ENCODE data around the gene MYO18A.

MYO18A gene

GRCh38 chr17:29060475-29060874 is 119.7 kb downstream of the MYO18A start:
- no peak for TF ChIP-seq EZH2 (optimal IDR thresholded peaks at IDR 0.05; ENCODE audit: low read depth, low read length)
- Histone ChIP-seq H3K27ac (ENCODE audit: low read length) (no peak overlapping the region), H2AFZ (ENCODE audit: low read length) (no peak overlapping the region), H3K79me2 (ENCODE audit: low read length) (no peaks in the 10 kb centered on the region), H3K9ac (ENCODE audit: low read length) (no peak overlapping the region), H3K27me3 (replicated peaks; ENCODE audit: insufficient read depth, low read length) (no peaks in the 10 kb centered on the region), H3K9me2 (replicated peaks; ENCODE audit: insufficient read depth, low read length) (no peaks in the 10 kb centered on the region), H3K4me1 (ENCODE audit: low read length) (no peaks in the 10 kb centered on the region), H3K4me3 (ENCODE audit: low read length) (no peak overlapping the region), H3K4me2 (ENCODE audit: low read depth, low read length) (no peak overlapping the region), H3F3A (ENCODE audit: insufficient read depth, low read length) (no peaks in the 10 kb centered on the region), H3K36me3 (replicated peaks; ENCODE audit: insufficient read depth, low read length) (no peaks in the 10 kb centered on the region), H4K20me1 (ENCODE audit: insufficient read depth, low read length) (no peaks in the 10 kb centered on the region), H3K9me3 (replicated peaks; ENCODE audit: insufficient read depth, low read length) (no peaks in the 10 kb centered on the region)
- DNase-seq = no peak

GRCh38 chr17:29059281-29059680 is 120.9 kb downstream of the MYO18A start:
- no peak overlapping the region for H3K9ac ChIP-seq (ENCODE audit: low read length)
- H3K9me2 ChIP-seq (replicated peaks; ENCODE audit: insufficient read depth, low read length) = no peaks in the 10 kb centered on the region
- no peaks in the 10 kb centered on the region for H3K9me3 ChIP-seq (replicated peaks; ENCODE audit: insufficient read depth, low read length)
- no peak overlapping the region for H2AFZ ChIP-seq (ENCODE audit: low read length)
- H3K4me2 ChIP-seq (ENCODE audit: low read depth, low read length) = no peak overlapping the region
- no peaks in the 10 kb centered on the region for H3K36me3 ChIP-seq (replicated peaks; ENCODE audit: insufficient read depth, low read length)
- H4K20me1 ChIP-seq (ENCODE audit: insufficient read depth, low read length) = no peaks in the 10 kb centered on the region
- DNase-seq = no peak
- no peak for TF ChIP-seq EZH2phosphoT487 (IDR thresholded peaks at IDR 0.05; ENCODE audit: low read length)
- no peak for TF ChIP-seq CTCF (IDR thresholded peaks at IDR 0.05; ENCODE audit: low read length)
- no peak for TF ChIP-seq EZH2 (optimal IDR thresholded peaks at IDR 0.05; ENCODE audit: low read depth, low read length)
- H3K4me3 ChIP-seq (ENCODE audit: low read length) = no peak overlapping the region
- H3K27me3 ChIP-seq (replicated peaks; ENCODE audit: insufficient read depth, low read length) = no peaks in the 10 kb centered on the region
- no peaks in the 10 kb centered on the region for H3K79me2 ChIP-seq (ENCODE audit: low read length)
- H3F3A ChIP-seq (ENCODE audit: insufficient read depth, low read length) = no peaks in the 10 kb centered on the region
- no peak overlapping the region for H3K27ac ChIP-seq (ENCODE audit: low read length)
- H3K4me1 ChIP-seq (ENCODE audit: low read length) = no peaks in the 10 kb centered on the region

GRCh38 chr17:29058391-29058790 is 121.8 kb downstream of the MYO18A start:
- no peak for TF ChIP-seq CTCF (IDR thresholded peaks at IDR 0.05; ENCODE audit: low read length)
- no peak for TF ChIP-seq EZH2 (optimal IDR thresholded peaks at IDR 0.05; ENCODE audit: low read depth, low read length)
- no peak for TF ChIP-seq EZH2phosphoT487 (IDR thresholded peaks at IDR 0.05; ENCODE audit: low read length)
- Histone ChIP-seq H3K9me2 (replicated peaks; ENCODE audit: insufficient read depth, low read length) (no peaks in the 10 kb centered on the region), H3K4me1 (ENCODE audit: low read length) (no peaks in the 10 kb centered on the region), H3K9ac (ENCODE audit: low read length) (no peak overlapping the region), H3K79me2 (ENCODE audit: low read length) (no peaks in the 10 kb centered on the region), H3K36me3 (replicated peaks; ENCODE audit: insufficient read depth, low read length) (no peaks in the 10 kb centered on the region), H3F3A (ENCODE audit: insufficient read depth, low read length) (no peaks in the 10 kb centered on the region), H3K4me3 (ENCODE audit: low read length) (no peak overlapping the region), H3K4me2 (ENCODE audit: low read depth, low read length) (no peak overlapping the region), H3K9me3 (replicated peaks; ENCODE audit: insufficient read depth, low read length) (no peaks in the 10 kb centered on the region), H2AFZ (ENCODE audit: low read length) (no peak overlapping the region), H4K20me1 (ENCODE audit: insufficient read depth, low read length) (no peaks in the 10 kb centered on the region), H3K27me3 (replicated peaks; ENCODE audit: insufficient read depth, low read length) (no peaks in the 10 kb centered on the region), H3K27ac (ENCODE audit: low read length) (no peak overlapping the region)
- no peak for DNase-seq

- Histone ChIP-seq H3K4me1 (ENCODE audit: low read length) (no peaks in the 10 kb centered on the region), H3K36me3 (replicated peaks; ENCODE audit: insufficient read depth, low read length) (no peaks in the 10 kb centered on the region), H3K27me3 (replicated peaks; ENCODE audit: insufficient read depth, low read length) (no peaks in the 10 kb centered on the region), H3K4me3 (ENCODE audit: low read length) (no peak overlapping the region), H3K9me3 (replicated peaks; ENCODE audit: insufficient read depth, low read length) (no peaks in the 10 kb centered on the region), H3K4me2 (ENCODE audit: low read depth, low read length) (no peak overlapping the region), H3K9ac (ENCODE audit: low read length) (no peak overlapping the region), H3K9me2 (replicated peaks; ENCODE audit: insufficient read depth, low read length) (no peaks in the 10 kb centered on the region), H3K27ac (ENCODE audit: low read length) (no peak overlapping the region), H4K20me1 (ENCODE audit: insufficient read depth, low read length) (no peaks in the 10 kb centered on the region), H2AFZ (ENCODE audit: low read length) (no peak overlapping the region), H3F3A (ENCODE audit: insufficient read depth, low read length) (no peaks in the 10 kb centered on the region), H3K79me2 (ENCODE audit: low read length) (no peaks in the 10 kb centered on the region)
- DNase-seq = no peak
- TF ChIP-seq EZH2 (optimal IDR thresholded peaks at IDR 0.05; ENCODE audit: low read depth, low read length) = no peak
- no peak for TF ChIP-seq CTCF (IDR thresholded peaks at IDR 0.05; ENCODE audit: low read length)
- no peak for TF ChIP-seq EZH2phosphoT487 (IDR thresholded peaks at IDR 0.05; ENCODE audit: low read length)
These were observed 122.8 kb downstream of the MYO18A start for GRCh38 chr17:29057361-29057760.
